ENCODE measurements around the gene VWCE.
"Not testable (repeated sequence)": the region's sequence is repeated elsewhere in the genome, so short reads cannot be mapped to it uniquely, and the experiment has no call there.

Gene VWCE

DNA sequence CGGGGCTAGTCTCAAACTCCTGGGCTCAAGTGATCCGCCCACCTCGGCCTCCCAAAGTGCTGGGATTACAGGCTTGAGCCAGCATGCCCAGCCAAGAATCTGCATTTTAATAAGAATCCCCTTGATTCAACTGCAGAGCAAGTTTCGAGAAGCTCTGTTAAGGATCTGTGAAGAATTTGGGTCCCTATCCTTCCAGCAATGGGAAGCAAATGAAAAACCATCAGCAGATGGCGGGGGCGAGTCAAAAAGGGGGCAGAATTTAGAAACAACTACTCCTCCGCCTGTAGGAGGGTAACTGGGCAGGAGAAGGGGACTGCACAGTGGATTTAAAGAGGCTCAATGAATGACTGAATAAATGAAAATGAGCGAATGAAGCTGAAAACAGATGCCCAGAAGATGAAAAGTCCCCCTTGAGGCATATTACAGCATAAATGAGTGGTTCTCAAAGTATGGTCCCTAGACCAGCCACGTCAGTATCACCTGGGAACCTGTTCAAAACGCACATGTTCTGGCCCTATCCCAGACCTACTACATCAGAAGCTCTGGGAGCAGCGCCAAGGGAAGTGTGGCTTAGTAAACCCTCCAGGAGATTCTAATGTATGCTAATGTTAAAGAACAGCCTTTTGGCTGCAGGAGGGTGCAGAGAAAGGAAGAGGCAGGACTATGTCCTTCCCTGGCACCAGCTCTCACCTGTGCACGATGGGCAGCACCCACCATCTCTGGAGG lies 15.0 kb downstream of the VWCE start:
- no peak for DNase-seq

- no peak for DNase-seq
Observed at GRCh38 chr11:61278001-61278470, 17.1 kb downstream of the VWCE start.

- no peak for DNase-seq
Observed at GRCh38 chr11:61277186-61278000, 17.7 kb downstream of the VWCE start.

DNA sequence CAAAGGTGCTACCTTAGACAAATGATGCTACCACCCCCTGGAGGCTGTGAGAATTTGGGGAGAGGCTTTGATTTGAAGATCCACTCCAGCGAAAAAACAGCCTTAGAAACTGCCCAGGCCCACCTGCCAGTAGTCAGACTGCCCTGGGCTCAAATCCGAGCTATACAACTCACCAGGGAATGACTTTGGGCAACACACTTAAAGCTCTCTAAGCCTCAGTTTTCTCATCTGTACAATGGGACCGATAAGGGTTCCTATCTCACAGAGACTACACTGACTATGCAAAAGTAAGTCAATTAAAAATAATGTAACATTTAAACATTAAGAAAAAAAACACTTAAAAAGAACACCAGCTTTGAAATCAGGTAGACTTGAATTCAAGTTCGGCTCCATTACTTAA lies 19.9 kb downstream of the VWCE start:
- DNase-seq, result no peak

GRCh38 chr11:61274084-61274483 lies 21.0 kb downstream of the VWCE start:
- no peak for DNase-seq

- no peak for DNase-seq
Observed at GRCh38 chr11:61273178-61274078, 21.7 kb downstream of the VWCE start.

DNA sequence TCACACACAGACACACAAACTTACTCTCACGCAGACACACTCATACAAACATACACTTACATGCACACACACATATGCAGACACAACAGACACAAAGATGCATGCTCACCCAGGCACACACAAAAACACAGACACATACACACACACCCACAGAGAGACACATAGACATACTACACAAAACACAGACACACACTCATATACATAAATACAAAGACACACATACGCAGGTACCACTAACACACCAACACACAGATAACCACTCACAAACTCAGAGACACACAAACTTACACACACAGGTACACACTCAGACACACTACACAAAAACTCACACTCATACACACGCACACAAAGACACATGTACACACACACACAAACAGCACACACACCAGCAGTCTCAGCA lies 22.4 kb downstream of the VWCE start:
- DNase-seq, result no peak

GRCh38 chr11:61270354-61271076 lies 24.6 kb downstream of the VWCE start:
- no peak for DNase-seq

GRCh38 chr11:61268588-61269250 lies 26.4 kb downstream of the VWCE start:
- no peak for DNase-seq

DNA sequence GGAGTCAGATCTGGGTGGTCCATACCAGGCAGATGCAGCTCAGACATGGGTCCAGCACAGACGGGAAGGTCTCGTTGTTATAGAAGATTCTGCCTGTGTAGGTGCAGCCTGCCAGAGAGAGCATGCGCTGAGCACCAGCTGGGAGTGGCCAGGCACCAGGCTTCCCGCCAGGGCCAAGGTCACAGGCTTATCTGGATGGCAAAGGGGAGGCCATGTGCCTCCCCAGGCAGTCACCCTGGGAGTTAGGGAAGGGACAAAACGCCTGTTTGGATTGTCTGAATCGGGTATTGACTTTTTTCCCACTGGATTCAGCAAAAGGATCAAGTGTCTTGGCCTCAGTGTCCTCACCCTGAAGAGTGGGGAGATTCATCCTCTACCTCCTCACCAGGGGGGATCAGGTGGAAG lies 27.7 kb downstream of the VWCE start:
- no peak for DNase-seq

- no peak for DNase-seq
Observed at GRCh38 chr11:61266602-61267001, 28.5 kb downstream of the VWCE start.

DNA sequence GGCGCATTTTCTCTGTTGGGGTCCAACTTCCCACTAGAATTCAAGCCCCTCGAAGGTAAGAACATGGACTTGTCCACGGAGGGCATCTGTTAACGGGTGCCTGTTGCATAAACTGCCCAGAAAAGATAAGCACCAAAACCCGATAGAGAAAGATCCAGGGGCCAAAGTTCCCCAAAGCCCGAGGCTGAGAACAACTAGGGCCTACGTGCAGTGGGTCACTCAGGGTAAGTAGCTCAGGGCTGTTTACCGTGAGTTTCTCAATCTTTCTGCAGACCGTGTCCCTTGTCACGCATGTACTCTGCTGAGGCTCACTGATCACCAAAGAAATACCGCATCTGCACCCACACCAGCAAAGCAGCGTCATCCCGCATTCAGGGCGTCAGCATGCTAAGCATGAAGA lies 29.8 kb downstream of the VWCE start:
- no peak for DNase-seq

- DNase-seq, result no peak
Observed at GRCh38 chr11:61264795-61265194, 30.3 kb downstream of the VWCE start.

DNA sequence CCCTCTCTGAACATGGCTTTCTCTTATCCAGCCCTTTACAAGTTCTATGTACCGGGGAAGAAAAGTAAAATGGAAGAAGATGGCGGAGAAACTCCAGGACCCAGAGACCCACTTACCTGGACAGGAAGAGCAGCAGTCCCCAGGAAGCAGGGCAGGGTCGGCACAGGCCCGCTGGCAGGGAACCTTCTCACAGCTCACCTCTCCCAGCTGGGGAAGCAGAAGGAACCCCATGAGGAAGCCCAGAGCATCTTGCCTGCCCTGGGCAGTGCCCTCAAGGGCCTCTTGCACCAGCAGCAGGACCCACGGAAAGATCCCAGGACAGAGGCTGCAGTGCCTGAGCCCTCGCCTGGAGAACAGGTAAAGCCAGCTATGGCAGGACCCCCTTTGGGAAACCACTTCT lies 30.7 kb downstream of the VWCE start:
- DNase-seq, result no peak

- DNase-seq, result no peak
Observed at GRCh38 chr11:61259363-61259762, 35.8 kb downstream of the VWCE start.

DNA sequence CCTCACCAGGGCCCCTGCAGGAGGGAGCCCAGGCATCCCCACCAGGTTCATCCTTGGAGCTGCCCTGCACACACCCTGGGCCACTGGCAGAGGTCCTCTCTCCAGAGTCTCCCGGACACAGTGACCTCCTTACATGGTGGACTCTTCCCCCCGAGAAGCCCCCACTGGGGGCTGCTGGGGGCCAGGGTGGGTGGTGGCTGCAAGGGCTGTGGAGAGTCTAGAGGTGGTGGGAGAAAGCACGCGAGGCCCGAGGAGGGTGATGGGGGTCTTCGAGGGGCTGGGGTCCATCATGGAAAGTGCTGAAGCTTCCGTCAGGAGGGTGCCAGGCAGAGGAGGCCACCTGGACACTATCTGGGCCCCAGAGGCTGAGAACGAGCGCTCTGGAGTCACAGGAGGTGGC lies 36.6 kb downstream of the VWCE start:
- no peak for DNase-seq

GRCh38 chr11:61256710-61257482 lies 38.2 kb downstream of the VWCE start:
- DNase-seq, result peak; percentile 4

DNA sequence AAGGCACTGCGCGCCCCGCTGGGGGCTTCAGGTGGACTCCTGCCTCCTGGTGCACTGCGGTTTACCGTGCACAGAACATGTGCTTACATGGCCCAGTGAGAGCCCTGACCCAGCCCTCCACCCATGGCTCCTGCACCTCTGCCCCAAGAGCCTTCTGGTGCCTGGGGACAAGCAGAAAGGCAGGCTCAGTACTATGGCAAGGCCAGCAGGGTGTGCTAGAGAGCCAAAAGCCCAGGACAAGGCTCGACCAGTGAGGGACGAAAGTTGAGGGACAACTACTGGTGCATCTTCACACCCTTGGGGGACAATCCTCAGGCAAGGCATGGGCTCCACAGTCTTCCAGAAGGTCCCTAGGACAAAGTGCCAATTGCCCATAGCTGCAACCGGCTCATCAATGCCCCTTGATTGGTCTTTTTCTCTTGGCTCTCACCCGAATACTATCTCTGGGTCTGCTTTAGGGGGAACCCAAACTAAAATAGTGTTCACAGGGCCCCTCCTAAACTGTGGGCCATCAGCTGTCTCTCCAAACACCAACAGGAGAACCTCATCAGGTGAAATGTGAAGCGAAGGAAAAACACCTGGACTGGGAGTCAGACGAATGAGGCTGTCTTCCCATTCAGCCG lies 40.6 kb downstream of the VWCE start:
- DNase-seq, result peak; percentile 57

DNA sequence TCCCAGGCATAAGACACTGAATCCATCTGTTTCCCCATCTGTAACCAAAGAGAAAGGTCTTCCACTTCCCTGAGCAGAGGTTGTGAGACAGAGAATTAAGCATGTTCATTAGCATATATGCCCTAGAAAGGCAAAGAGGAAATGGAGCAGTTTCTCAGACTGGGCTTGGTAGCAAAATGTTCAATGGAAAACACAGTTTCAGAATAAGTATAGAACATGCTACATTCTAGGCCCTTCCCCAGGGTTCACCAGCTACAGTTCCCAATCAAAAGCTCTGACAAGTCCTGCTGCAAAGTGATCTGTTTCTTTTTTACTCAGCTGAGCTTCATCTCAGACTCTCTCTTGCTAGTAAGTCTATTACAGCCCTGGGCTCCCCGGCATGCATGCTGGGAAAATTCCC lies 42.8 kb downstream of the VWCE start:
- DNase-seq, result not testable (repeated sequence)

All from CD4-positive, alpha-beta T cell treated with Interferon gamma for 1 hour (primary cell).